Mesenchymal stem cell (in vitro differentiated cells and primary cell): ENCODE results near the gene YTHDC2. TPM values are rescaled to one million over a fixed set of nuclear protein-coding genes. Genes with fewer than 3 reads are reported as not detected.

Experiments used
- DNase-seq: peaks from one replicate; pipeline ENCODE4 v3.0.0-alpha.2; 2013
- H2AFZ ChIP-seq: one replicate; pipeline ENCODE4 v1.6.1; 2013; ENCODE audit warnings: low read depth, mild to moderate bottlenecking, control low read depth, inconsistent platforms, low read length, moderate library complexity
- H2AK5ac ChIP-seq: 2 replicates; pipeline ENCODE4 v1.6.1; 2013; ENCODE audit warnings: low read length, moderate library complexity, mild to moderate bottlenecking, inconsistent platforms; ENCODE audit not compliant: severe bottlenecking
- H2BK120ac ChIP-seq: one replicate; pipeline ENCODE4 v1.6.1; 2013; ENCODE audit warnings: low read depth, mild to moderate bottlenecking, inconsistent platforms, low read length, moderate library complexity
- H2BK12ac ChIP-seq, 2 experiments: one replicate each; pipeline ENCODE4 v1.6.1; 2013; ENCODE audit warnings: inconsistent platforms in 2 of 2, low read length in 2 of 2, mild to moderate bottlenecking in 2 of 2, moderate library complexity in 2 of 2, control low read depth in 1 of 2
- H2BK15ac ChIP-seq: one replicate; pipeline ENCODE4 v1.6.1; 2013; ENCODE audit warnings: mild to moderate bottlenecking, low read depth, inconsistent platforms; ENCODE audit not compliant: poor library complexity, severe bottlenecking
- H2BK5ac ChIP-seq: 2 replicates; pipeline ENCODE4 v1.6.1; 2013; ENCODE audit warnings: low read depth, mild to moderate bottlenecking, low read length, control low read depth, inconsistent platforms; ENCODE audit not compliant: poor library complexity, severe bottlenecking
- H3K14ac ChIP-seq, 2 experiments: one replicate each; pipeline ENCODE4 v1.6.1; 2013; ENCODE audit warnings: inconsistent platforms in 2 of 2, low read length in 2 of 2, control low read depth in 1 of 2, mild to moderate bottlenecking in 1 of 2, moderate library complexity in 1 of 2
- H3K18ac ChIP-seq, 2 experiments: one replicate each; pipeline ENCODE4 v1.6.1; 2013; ENCODE audit warnings: inconsistent platforms in 2 of 2, low read length in 2 of 2, control low read depth in 1 of 2, low read depth in 1 of 2, mild to moderate bottlenecking in 1 of 2
- H3K23ac ChIP-seq, 2 experiments: one replicate each; pipeline ENCODE4 v1.6.1; 2013; ENCODE audit warnings: inconsistent platforms in 2 of 2, low read length in 2 of 2, mild to moderate bottlenecking in 2 of 2, moderate library complexity in 2 of 2, control low read depth in 1 of 2
- H3K27ac ChIP-seq: 2 replicates; pipeline ENCODE4 v1.5.1; 2013; ENCODE audit warnings: mild to moderate bottlenecking, moderate library complexity, low read length, control low read depth, inconsistent platforms; ENCODE audit not compliant: poor library complexity, severe bottlenecking
- H3K27me3 ChIP-seq, 2 experiments: 2 replicates each; pipeline versions ENCODE4 v1.6.1 to v1.7.0; 2013; ENCODE audit warnings: low read length in 2 of 2, mild to moderate bottlenecking in 2 of 2, moderate library complexity in 2 of 2, control low read depth in 1 of 2, inconsistent platforms in 1 of 2; ENCODE audit not compliant: control insufficient read depth in 1 of 2, insufficient read depth in 1 of 2
- H3K36me3 ChIP-seq, 2 experiments: 2 replicates each; pipeline versions ENCODE4 v1.6.1 to v1.7.0; 2013; ENCODE audit warnings: low read length in 2 of 2, control low read depth in 1 of 2, inconsistent platforms in 1 of 2, low read depth in 1 of 2, mild to moderate bottlenecking in 1 of 2; ENCODE audit not compliant: insufficient read depth in 2 of 2, control insufficient read depth in 1 of 2
- H3K4ac ChIP-seq, 2 experiments: one replicate each; pipeline ENCODE4 v1.6.1; 2013; ENCODE audit warnings: inconsistent platforms in 2 of 2, low read length in 2 of 2, mild to moderate bottlenecking in 2 of 2, moderate library complexity in 2 of 2, control low read depth in 1 of 2, low read depth in 1 of 2
- H3K4me1 ChIP-seq: 2 replicates; pipeline ENCODE4 v1.6.1; 2013; ENCODE audit warnings: low read depth, low read length, control low read depth; ENCODE audit not compliant: control insufficient read depth, insufficient read depth
- H3K4me2 ChIP-seq: 2 replicates; pipeline ENCODE4 v1.6.1; 2013; ENCODE audit warnings: low read length, mild to moderate bottlenecking, inconsistent platforms; ENCODE audit not compliant: poor library complexity, severe bottlenecking
- H3K4me3 ChIP-seq, 2 experiments: 2 replicates each; pipeline versions ENCODE4 v1.5.1 to v1.7.0; 2013; ENCODE audit warnings: low read length in 2 of 2, mild to moderate bottlenecking in 2 of 2, control low read depth in 1 of 2, low read depth in 1 of 2; ENCODE audit not compliant: insufficient read depth in 1 of 2
- H3K79me1 ChIP-seq: replicated peaks from 2 replicates; pipeline ENCODE4 v1.6.1; 2013; ENCODE audit warnings: mild to moderate bottlenecking, control low read depth, low read length, inconsistent platforms; ENCODE audit not compliant: poor library complexity, severe bottlenecking
- H3K9ac ChIP-seq: 2 replicates; pipeline ENCODE4 v1.7.0; 2013; ENCODE audit warnings: mild to moderate bottlenecking, low read length, moderate library complexity
- H3K9me3 ChIP-seq: 2 replicates; pipeline ENCODE4 v1.7.0; 2013; ENCODE audit warnings: mild to moderate bottlenecking, low read length; ENCODE audit not compliant: control insufficient read depth
- H4K8ac ChIP-seq: one replicate; pipeline ENCODE4 v1.6.1; 2013; ENCODE audit warnings: inconsistent platforms, mild to moderate bottlenecking, low read length, moderate library complexity
- H4K91ac ChIP-seq: one replicate; pipeline ENCODE4 v1.6.1; 2013; ENCODE audit warnings: mild to moderate bottlenecking, low read length, inconsistent platforms
- WGBS: methylation state at CpG from one replicate; pipeline ENCODE4 v1.1.7; 2013; ENCODE audit warnings: mixed read lengths; 5-methylcytosine and 5-hydroxymethylcytosine counted together
- polyA plus RNA-seq, 2 experiments: library from polyadenylated mRNA; stranded (reverse); fragments of 200-250 nt; gene quantifications; one replicate each; pipeline ENCODE4 v1.2.3, GENCODE V29; 2013

YTHDC2 gene
- polyA plus RNA-seq (2013, experiment 1 of 2): 7.8 TPM
- 7.7 TPM for polyA plus RNA-seq (2013, experiment 2 of 2)

DNA sequence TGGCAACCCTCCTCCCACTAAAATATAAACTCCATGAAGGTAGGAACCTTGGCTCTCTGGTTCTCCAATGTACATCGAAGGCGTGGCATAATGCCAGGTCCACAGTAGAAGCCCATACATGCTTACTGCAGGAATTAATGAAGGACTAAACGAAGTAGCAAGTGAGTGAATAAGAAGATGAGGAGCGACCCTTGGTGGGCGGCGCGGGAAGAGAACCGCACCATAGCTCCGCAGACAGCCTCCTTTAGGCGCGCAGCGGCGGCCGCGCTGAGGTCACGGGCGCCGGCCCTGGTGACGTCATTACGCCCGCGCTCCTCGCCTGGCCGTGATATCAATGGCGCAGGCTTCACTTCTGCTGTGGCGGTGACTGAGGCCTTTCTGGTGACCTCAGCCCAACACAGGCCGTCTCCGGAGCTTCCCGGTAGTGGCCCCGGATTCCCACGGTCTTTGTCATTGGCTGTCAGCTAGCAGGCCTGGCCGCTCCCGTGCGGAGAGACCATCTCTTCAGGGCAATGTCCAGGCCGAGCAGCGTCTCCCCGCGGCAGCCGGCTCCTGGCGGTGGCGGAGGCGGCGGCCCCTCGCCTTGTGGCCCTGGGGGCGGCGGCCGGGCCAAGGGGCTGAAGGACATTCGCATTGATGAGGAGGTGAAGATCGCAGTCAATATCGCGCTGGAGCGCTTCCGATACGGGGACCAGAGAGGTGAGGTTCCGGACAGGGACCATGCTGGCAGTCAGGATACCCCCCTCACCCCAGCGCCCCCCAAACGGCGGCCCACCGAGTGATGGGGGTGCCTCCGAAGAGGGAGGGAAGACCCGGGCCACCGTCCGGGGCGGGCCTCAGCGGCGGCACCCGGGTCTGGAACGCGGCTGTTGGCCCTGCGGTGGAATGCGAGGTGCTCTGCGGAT, at the start of gene YTHDC2:
Gene YTHDC2 (plus strand): TSS at position 311 of the 905 bp plus-strand sequence. CDS start 202 bp downstream, at position 513.
- H3K27me3 ChIP-seq: no peaks in the 10 kb centered on the region
- H3K23ac ChIP-seq: peak within 1 kb of the TSS in 1 of 2 experiments; percentile 97
- peak within 1 kb of the TSS; percentile 54 for H3K27ac ChIP-seq
- peak within 1 kb of the TSS; percentile 45 for H2AK5ac ChIP-seq
- H2BK5ac ChIP-seq: peak within 1 kb of the TSS; percentile 81
- peak within 1 kb of the TSS; percentile 94 for H3K4me2 ChIP-seq
- WGBS: 2% methylated on average over 70 of the region's 72 CpGs
- H3K4ac ChIP-seq: peak within 1 kb of the TSS; percentile 91 to 95
- H2AFZ ChIP-seq: peak within 1 kb of the TSS; percentile 87
- DNase-seq: peak; percentile 93
- H4K91ac ChIP-seq: peak within 1 kb of the TSS; percentile 98
- H3K14ac ChIP-seq: peak within 1 kb of the TSS; percentile 25 to 100
- peak within 1 kb of the TSS; percentile 98 for H4K8ac ChIP-seq
- H3K4me1 ChIP-seq: peaks cover 2% of the 10 kb centered on the region
- peak within 1 kb of the TSS; percentile 97 for H2BK15ac ChIP-seq
- H3K36me3 ChIP-seq: peaks cover 0 to 18% of the 10 kb centered on the region in 2 experiments
- peak within 1 kb of the TSS in 1 of 2 experiments; percentile 94 for H2BK12ac ChIP-seq
- peak within 1 kb of the TSS; percentile 97 for H3K9ac ChIP-seq
- peak within 1 kb of the TSS; percentile 89 to 91 for H3K4me3 ChIP-seq
- H3K9me3 ChIP-seq: no peaks in the 10 kb centered on the region
- H2BK120ac ChIP-seq: peak within 1 kb of the TSS; percentile 79
- H3K79me1 ChIP-seq: peaks cover 9% of the 10 kb centered on the region
- H3K18ac ChIP-seq: peak within 1 kb of the TSS; percentile 95 to 96

DNA sequence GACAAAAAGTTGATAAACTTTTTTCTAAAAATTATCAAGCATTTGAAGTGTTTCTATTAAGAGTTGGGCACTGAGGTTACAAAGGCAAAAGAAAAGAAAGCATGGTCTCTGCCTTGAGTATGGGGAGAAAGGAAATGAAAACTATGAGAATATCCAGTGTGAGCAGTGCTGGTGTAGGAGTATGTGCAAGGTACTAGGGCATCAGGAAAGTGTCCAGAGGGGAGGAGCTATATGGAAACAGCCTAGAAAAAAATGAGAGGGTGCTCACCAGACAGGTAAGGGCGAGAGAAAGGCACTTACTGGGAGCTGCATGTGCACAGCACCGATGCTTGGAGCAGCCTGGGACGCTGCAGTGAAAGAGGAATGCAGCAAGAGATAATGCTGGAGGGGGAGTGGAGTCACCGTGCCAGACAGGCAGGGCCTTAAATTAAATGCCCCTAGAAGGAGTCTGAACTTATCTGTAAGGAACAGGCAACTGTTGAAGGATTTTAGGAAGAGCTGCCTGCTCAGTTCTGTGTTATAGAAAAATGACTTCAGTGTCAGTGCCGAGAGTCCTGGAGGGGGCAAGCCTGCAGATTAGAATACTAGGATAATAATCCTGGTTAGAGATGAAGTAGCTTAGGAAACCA, 39.3 kb upstream of the YTHDC2 start:
- 44% methylated on average over 5 of the region's 5 CpGs for WGBS

DNA sequence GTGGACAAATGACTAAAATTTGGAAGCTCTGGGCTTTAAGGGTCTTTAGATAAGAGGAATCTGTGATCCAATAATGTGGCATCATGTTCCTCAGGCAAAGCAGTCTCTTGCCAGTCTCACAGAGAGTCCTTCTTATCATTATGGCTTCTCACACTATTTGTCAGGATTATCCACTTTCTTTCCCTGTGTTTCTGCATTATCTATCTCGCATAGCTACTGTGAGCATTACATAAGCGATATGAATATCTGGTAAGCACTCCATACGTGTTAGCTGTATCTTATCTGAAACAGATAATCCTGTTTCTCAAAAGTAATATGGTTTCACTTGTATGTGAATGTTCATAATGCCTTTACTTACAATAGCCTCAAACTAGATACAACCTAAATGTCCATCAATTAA, 34.8 kb upstream of the YTHDC2 start:
- Histone ChIP-seq H4K91ac (no peak overlapping the region), H3K23ac (no peak overlapping the region), H2AK5ac (no peak overlapping the region), H3K4me1 (no peaks in the 10 kb centered on the region), H3K18ac (no peak overlapping the region), H3K9me3 (no peaks in the 10 kb centered on the region), H3K36me3 (no peaks in the 10 kb centered on the region), H3K14ac (no peak overlapping the region), H2BK15ac (no peak overlapping the region), H2BK12ac (no peak overlapping the region), H2BK120ac (no peak overlapping the region), H3K4me2 (no peak overlapping the region), H2BK5ac (no peak overlapping the region), H3K27me3 (no peaks in the 10 kb centered on the region), H3K27ac (no peak overlapping the region), H2AFZ (no peak overlapping the region), H3K4me3 (no peak overlapping the region), H3K4ac (no peak overlapping the region), H4K8ac (no peak overlapping the region), H3K79me1 (no peaks in the 10 kb centered on the region), H3K9ac (no peak overlapping the region)
- DNase-seq: no peak
- WGBS: 97% methylated on average over 3 of the region's 3 CpGs

More for the DNA sequence above, 39.3 kb upstream of the YTHDC2 start:
- Histone ChIP-seq H2BK15ac (no peak overlapping the region), H2BK5ac (no peak overlapping the region), H3K27ac (no peak overlapping the region), H3K4ac (no peak overlapping the region), H3K4me3 (no peak overlapping the region), H2BK120ac (no peak overlapping the region), H3K4me2 (no peak overlapping the region), H4K8ac (peak overlapping the region; percentile 80), H3K27me3 (no peaks in the 10 kb centered on the region), H3K18ac (no peak overlapping the region), H3K4me1 (no peaks in the 10 kb centered on the region), H3K9me3 (no peaks in the 10 kb centered on the region), H4K91ac (no peak overlapping the region), H3K36me3 (peaks cover 0 to 5% of the 10 kb centered on the region in 2 experiments), H3K9ac (no peak overlapping the region), H3K79me1 (no peaks in the 10 kb centered on the region), H2BK12ac (no peak overlapping the region), H3K23ac (no peak overlapping the region), H2AK5ac (no peak overlapping the region), H2AFZ (no peak overlapping the region), H3K14ac (no peak overlapping the region)
- DNase-seq: no peak

DNA sequence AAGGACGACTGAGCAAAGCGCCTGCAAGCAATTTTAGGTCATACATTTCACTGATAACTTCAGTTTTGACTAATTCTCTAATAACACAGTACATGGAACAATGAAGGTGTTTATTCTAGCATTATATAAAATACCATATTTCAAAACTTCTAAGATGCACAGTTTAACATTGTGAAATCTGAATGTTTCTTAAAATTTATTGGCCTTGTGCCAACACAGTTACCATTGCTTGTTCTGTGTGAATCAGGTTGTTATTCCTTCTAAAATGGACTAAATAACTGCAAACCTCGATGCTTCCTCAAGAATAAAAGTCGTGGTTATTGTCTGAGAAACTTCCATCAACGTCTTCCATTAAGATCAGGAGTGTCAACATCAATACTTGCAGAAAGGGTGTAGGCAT, 33.3 kb upstream of the YTHDC2 start:
- Histone ChIP-seq H4K8ac (no peak overlapping the region), H3K23ac (no peak overlapping the region), H2BK5ac (no peak overlapping the region), H3K27me3 (no peaks in the 10 kb centered on the region), H3K9ac (no peak overlapping the region), H3K36me3 (no peaks in the 10 kb centered on the region), H2AK5ac (no peak overlapping the region), H2BK12ac (no peak overlapping the region), H2BK120ac (no peak overlapping the region), H3K4me1 (no peaks in the 10 kb centered on the region), H3K18ac (no peak overlapping the region), H3K27ac (no peak overlapping the region), H3K4ac (no peak overlapping the region), H3K4me3 (no peak overlapping the region), H2BK15ac (no peak overlapping the region), H3K9me3 (no peaks in the 10 kb centered on the region), H3K14ac (no peak overlapping the region), H3K4me2 (no peak overlapping the region), H2AFZ (no peak overlapping the region), H4K91ac (no peak overlapping the region), H3K79me1 (peaks cover 3% of the 10 kb centered on the region)
- 100% methylated on average over 1 of the region's 5 CpGs for WGBS
- DNase-seq: no peak
